T-helper 9 cell (primary cell): ENCODE measurements around the gene HRH2.
"Not testable (repeated sequence)": the region's sequence is repeated elsewhere in the genome, so short reads cannot be mapped to it uniquely, and the experiment has no call there.

Experiments
- DNase-seq: peaks from one replicate; pipeline ENCODE4 v3.0.0-alpha.2; 2020

HRH2 gene

DNA sequence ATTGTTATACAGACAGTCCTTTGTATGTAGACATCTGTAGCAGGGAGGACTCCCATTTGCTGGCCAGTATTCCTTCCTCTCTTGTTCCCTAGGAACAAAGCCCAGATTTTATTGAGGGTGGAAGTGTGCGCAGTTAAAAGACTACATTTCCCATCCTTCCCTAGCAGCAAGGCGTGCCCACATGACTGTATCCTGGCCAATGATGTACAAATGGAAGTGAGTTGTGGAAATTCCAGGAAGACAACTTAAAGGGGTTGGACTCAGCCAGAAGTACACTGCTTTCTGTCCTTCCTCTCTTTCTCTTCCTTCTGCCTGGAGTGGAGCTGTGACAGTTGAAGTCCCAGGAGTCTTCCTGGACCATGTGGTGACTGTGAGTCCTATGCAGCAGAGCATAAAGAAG, 89.0 kb downstream of the HRH2 start:
- DNase-seq: no peak

DNA sequence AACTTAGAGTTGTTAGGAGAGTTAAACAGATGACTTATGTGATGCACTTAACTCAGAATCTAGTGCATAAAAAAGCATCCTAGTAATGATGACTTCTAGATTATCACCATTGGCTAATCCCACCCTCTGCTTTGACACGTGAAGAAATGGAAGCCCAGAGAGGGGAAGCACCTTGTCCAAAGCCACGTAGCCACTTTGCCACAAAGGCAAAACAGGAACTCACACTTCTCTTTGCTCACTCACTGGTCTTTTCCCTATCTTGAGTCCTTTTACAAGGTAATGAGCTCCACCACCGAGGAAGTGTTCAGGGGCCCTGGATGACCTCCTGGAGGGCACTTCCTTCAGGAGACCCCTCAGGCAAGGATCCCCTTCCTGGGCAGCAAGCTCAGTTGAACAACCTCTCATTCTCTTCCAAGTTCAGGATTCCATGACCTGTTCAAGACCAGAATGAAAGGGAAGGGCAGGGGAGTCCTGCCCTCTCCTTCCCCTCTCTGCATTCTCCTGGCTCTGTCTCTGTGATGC, 89.7 kb downstream of the HRH2 start:
- no peak for DNase-seq

DNA sequence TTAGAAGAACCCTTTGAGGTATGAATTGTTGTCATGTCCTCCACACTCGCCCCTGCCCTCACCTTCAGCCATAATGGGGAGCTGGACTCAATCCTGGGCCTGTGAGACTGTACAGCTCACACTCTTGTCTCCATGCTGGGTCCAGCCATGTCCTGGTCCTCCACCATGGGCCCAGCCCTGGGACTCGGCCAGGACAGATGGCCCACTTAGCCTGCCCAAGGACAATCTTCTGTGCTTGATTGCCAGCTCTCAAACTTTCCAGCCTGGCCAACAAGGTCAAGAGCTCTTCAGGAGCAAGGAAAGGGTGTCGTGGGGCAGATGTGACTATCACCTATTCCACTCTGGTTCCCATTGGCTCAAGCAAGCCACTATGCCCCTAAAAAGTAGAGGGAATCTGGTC, 90.8 kb downstream of the HRH2 start:
- no peak for DNase-seq

DNA sequence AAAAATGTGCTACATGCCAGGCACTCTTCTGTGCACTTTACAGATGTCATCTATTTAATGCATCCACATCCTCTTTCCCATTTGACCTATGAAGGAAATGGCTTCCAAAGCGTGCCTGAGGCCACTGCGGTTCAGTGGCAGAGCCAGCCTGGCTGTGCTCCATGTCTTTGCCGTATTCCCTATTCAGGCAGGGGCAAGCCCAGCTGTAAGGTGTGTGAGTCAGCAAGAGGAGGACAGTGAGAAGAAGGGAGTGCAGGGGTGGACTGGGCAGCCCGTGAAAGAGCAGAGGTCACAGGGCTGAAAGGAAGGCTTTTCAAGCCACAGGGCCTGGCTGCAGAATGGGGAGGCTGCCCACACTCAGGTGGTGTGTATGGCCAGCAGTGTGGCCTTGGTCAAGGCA, 91.7 kb downstream of the HRH2 start:
- DNase-seq: no peak

DNA sequence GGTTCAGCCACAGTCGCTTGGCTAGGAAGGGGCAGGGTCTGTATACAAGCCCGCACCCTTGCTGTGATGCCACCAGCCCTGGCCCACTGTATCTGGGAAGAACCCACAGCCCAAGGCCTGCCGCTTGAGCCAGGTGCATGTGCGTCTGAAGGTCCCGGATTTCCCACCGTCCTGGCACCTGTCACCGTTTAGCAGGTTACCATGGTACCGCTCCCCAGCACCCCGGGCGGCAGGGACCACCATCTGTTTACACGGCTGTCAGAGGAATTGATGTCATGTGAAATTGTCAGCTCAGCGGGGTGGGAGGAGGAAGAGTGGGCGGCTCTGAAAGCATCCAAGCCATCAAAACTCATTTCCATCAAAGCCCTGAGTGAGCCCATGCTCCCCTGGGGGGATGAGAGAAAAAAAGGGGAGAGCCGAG, 92.7 kb downstream of the HRH2 start:
- DNase-seq: no peak

DNA sequence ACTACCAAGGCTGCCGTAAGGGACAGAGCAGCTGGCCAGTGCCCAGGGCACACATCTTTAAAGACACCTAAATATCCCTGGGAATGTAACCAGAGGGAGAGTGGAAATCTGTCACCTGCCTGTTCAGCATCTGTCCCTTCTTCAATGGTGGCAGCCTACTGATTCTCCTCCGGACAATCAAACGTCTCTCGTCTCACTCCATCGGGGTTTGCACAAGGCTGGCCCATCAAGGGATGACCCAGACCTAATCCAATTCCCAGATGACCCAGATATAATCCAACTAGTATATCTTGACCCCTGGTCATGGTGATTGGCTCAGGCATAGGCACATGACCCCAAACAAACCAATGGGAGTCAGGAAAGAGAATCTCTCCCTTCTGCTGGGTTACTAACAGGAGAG, 93.5 kb downstream of the HRH2 start:
- no peak for DNase-seq

DNA sequence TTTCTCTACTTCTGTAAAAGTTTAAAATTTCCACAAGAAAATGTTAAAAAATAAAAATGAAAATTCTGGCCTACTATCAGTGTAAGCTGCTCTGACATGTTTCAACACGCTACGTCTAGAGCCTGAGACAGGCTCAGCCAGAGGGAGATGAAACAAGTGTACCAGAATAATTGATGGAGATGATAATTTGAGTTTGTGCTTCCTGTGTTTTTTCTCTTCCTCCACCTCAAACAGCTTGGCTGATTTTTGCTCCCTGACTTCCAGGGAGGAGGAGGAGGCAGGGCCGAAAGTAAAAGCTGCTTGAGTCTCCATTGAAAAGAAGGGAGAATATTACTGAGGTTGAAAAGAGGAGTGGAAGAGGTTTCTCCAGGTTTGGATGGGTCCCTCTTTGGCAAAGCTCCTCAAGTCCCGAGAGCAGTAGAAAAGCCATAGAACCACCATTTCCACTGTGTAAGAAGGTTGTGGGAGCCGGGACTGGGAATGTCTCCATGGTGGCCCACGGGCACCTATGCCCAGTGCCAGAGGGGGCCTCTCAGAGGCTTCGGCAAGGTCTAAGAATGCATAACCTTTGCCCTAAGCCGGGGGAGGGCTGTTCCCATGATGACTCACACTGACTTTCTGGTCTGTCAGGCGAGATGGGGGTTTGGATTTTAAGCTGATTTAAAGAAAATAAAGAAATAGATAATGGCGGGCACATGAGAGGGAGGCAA, 95.1 kb downstream of the HRH2 start:
- DNase-seq: no peak

DNA sequence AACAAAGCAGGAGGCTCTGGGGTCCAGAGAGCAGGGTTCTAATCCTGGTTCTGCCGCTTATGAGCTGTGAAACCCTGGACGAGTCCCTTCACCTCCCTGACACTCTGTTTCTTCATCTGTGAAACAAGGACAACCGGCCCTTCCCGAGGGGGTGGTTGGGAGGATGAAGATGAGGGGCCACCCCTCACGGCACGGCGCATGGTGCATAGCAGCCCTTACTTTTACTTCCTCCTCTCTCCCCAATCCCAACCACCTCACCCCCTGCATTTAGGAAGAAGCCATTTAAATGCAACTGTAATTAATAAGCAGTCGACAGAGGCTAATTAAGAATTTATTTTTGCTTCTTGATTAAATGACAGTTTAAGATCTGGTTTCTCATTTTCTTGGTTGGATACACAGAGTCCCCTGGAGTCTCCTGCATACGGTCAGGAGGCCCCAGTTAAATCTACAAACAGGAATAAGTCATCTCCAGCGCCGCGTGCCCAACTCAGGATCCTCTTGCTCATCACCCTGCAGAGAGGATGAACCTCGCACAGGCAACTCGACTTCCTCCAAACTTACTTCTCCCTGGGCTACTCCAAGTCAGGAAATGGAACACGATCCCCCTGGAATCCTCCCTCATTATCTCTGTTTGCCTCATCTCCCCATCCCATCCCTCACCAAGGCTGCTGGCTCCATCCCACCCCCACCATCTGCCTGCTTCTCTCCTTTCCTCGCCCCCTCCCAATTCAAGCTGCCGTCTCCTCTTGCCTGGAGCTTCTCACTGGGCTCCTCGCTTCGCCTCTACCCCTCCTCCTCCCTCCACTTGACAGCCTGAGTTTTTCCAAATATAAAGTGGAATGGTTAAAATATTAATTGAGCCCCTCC, 95.9 kb downstream of the HRH2 start:
- DNase-seq: no peak

DNA sequence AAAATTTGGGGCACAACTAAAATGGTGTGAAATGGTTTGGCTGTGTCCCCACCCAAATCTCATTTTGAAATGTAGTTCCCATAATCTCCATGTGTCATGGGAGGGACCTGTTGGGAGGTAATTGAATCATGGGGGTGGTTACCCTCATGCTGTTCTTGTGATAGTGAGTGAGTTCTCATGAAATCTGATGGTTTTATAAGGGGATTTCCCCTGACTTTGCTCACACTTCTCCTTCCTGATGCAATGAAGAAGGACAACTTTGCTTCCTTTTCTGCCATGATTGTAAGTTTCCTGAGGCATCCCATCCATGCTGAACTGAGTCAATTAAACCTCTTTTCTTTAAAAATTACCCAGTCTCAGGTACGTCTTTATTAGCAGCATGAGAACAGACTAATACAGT, 102.1 kb downstream of the HRH2 start:
- not testable (repeated sequence) for DNase-seq
